H1 (cell line): ENCODE data around the gene MYMX. TPM values are rescaled to one million over a fixed set of nuclear protein-coding genes. Genes with fewer than 3 reads are reported as not detected.

Experiments
- CBX5 ChIP-seq: fragments of 300-800, 300-1000 bp; sonication (generic); IDR thresholded peaks from 2 replicates; pipeline ENCODE4 v1.7.1; 2016; ENCODE audit warnings: antibody characterized with exemption, low read length, low read depth
- CHD7 ChIP-seq: fragments of 300-600 bp; sonication (generic); IDR thresholded peaks from 2 replicates; pipeline ENCODE4 v1.7.1; 2012; ENCODE audit warnings: low read length, moderate library complexity, mild to moderate bottlenecking, inconsistent platforms; ENCODE audit not compliant: insufficient replicate concordance
- GABPA ChIP-seq: IDR thresholded peaks from 2 replicates; pipeline ENCODE4 v1.6.1; 2011; ENCODE audit warnings: mild to moderate bottlenecking, low read length, moderate library complexity, borderline replicate concordance; ENCODE audit not compliant: insufficient read depth
- KDM1A ChIP-seq: fragments of 200-600, 300-600 bp; sonication (generic); IDR thresholded peaks from 2 replicates; pipeline ENCODE4 v1.7.1; 2016; ENCODE audit warnings: mild to moderate bottlenecking, low read length, borderline replicate concordance
- POLR2AphosphoS5 ChIP-seq: IDR thresholded peaks from 2 replicates; pipeline ENCODE4 v1.6.1; 2011; ENCODE audit warnings: low read depth, low read length
- SP4 ChIP-seq: IDR thresholded peaks from 2 replicates; pipeline ENCODE4 v1.6.1; 2012; ENCODE audit warnings: low read length, inconsistent platforms
- SUZ12 ChIP-seq: fragments of 200-600 bp; sonication (generic); IDR thresholded peaks from 2 replicates; pipeline ENCODE4 v1.6.1; 2012; ENCODE audit warnings: mild to moderate bottlenecking, inconsistent platforms, low read length, moderate library complexity, mixed read lengths
- TEAD4 ChIP-seq: IDR thresholded peaks from 2 replicates; pipeline ENCODE4 v1.6.1; 2012; ENCODE audit warnings: low read depth, low read length, inconsistent platforms, mixed read lengths
- USF2 ChIP-seq: IDR thresholded peaks from 2 replicates; pipeline ENCODE4 v1.6.1; 2011; ENCODE audit warnings: low read length, improper control_type of control experiment
- polyA plus RNA-seq, 7 experiments: library from polyadenylated mRNA; depleted of rRNA in 3 of 7; stranded (reverse) in 5 of 7; unstranded in 2 of 7; fragments of >200 nt in 5 of 7; fragments of 200-250 nt in 2 of 7; gene quantifications; 1 replicate in 5 of 7; 2 replicates in 1 of 7; 4 replicates in 1 of 7; pipeline versions ENCODE4 v1.2.1 to v1.2.3, GENCODE V29; 2011 to 2013; ENCODE audit warnings: missing spikeins in 2 of 7, mixed read lengths in 2 of 7
- total RNA-seq: library from RNA; stranded (reverse); fragmentation: NEBNext Ultra II Directional; extraction: Animal tissue kit (Norgen Biotek cat#: 25700); gene quantifications from 2 replicates; pipeline ENCODE4 v1.2.1, GENCODE V29; 2021

The MYMX gene
- total and polyA plus RNA-seq, 2 of the 8 experiments (the other 6 are each of a cell fraction or from before 2014, with no cell fraction given) = 4.7 to 6.9 TPM

- TF ChIP-seq CHD7 (no peak), SUZ12 (no peak), TEAD4 (no peak), USF2 (no peak; the same call in 1 of the 2 replicates), POLR2AphosphoS5 (peak; percentile 65), KDM1A (no peak), GABPA (peak; percentile 61; the same call in 1 of the 2 replicates), CBX5 (no peak), SP4 (no peak; the same call in 1 of the 2 replicates)
These were observed 21.2 kb downstream of the MYMX start (continued) for GRCh38 chr6:44237813-44238433.
